ENCODE results near the gene TRIML2. TPM values are rescaled to one million over a fixed set of nuclear protein-coding genes. Genes with fewer than 3 reads are reported as not detected.

TRIML2 gene
- total and polyA plus RNA-seq, 10 of the 15 experiments (the other 5 are each of a cell fraction or from before 2014, with no cell fraction given), result not detected

DNA sequence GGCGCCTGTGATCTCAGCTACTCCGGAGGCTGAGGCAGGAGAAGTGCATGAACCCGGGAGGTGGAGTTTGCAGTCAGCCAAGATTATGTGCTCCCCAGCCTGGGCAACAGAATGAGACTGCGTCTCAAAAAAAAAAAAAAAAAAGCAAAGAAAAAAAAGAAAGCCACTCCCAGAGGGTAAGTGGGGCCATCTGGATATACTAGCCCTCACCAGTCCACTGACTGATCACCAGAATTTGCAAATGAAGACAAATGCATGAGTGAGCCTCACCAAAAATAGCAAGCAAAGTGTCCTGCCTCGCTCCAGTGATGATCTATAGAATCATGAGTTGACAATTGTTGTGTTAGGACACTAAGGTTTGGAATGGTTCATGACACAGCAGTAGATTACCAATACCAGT is 66.2 kb downstream of the TRIML2 start (continued):
- TF ChIP-seq, protein P1, sequence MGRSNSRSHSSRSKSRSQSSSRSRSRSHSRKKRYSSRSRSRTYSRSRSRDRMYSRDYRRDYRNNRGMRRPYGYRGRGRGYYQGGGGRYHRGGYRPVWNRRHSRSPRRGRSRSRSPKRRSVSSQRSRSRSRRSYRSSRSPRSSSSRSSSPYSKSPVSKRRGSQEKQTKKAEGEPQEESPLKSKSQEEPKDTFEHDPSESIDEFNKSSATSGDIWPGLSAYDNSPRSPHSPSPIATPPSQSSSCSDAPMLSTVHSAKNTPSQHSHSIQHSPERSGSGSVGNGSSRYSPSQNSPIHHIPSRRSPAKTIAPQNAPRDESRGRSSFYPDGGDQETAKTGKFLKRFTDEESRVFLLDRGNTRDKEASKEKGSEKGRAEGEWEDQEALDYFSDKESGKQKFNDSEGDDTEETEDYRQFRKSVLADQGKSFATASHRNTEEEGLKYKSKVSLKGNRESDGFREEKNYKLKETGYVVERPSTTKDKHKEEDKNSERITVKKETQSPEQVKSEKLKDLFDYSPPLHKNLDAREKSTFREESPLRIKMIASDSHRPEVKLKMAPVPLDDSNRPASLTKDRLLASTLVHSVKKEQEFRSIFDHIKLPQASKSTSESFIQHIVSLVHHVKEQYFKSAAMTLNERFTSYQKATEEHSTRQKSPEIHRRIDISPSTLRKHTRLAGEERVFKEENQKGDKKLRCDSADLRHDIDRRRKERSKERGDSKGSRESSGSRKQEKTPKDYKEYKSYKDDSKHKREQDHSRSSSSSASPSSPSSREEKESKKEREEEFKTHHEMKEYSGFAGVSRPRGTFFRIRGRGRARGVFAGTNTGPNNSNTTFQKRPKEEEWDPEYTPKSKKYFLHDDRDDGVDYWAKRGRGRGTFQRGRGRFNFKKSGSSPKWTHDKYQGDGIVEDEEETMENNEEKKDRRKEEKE (IDR thresholded peaks at IDR 0.05), result no peak
- TF ChIP-seq MXI1 (IDR thresholded peaks at IDR 0.05; ENCODE audit: low read depth, low read length) (no peak), SPI1 (IDR thresholded peaks at IDR 0.05; ENCODE audit: borderline replicate concordance, insufficient read depth, low read depth, low read length) (no peak), MTA3 (IDR thresholded peaks at IDR 0.05; ENCODE audit: borderline replicate concordance, low read length) (no peak)
- TF ChIP-seq, protein P2, sequence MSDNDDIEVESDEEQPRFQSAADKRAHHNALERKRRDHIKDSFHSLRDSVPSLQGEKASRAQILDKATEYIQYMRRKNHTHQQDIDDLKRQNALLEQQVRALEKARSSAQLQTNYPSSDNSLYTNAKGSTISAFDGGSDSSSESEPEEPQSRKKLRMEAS (IDR thresholded peaks at IDR 0.05; ENCODE audit: low read depth, low read length), result no peak
- TF ChIP-seq, protein P3, sequence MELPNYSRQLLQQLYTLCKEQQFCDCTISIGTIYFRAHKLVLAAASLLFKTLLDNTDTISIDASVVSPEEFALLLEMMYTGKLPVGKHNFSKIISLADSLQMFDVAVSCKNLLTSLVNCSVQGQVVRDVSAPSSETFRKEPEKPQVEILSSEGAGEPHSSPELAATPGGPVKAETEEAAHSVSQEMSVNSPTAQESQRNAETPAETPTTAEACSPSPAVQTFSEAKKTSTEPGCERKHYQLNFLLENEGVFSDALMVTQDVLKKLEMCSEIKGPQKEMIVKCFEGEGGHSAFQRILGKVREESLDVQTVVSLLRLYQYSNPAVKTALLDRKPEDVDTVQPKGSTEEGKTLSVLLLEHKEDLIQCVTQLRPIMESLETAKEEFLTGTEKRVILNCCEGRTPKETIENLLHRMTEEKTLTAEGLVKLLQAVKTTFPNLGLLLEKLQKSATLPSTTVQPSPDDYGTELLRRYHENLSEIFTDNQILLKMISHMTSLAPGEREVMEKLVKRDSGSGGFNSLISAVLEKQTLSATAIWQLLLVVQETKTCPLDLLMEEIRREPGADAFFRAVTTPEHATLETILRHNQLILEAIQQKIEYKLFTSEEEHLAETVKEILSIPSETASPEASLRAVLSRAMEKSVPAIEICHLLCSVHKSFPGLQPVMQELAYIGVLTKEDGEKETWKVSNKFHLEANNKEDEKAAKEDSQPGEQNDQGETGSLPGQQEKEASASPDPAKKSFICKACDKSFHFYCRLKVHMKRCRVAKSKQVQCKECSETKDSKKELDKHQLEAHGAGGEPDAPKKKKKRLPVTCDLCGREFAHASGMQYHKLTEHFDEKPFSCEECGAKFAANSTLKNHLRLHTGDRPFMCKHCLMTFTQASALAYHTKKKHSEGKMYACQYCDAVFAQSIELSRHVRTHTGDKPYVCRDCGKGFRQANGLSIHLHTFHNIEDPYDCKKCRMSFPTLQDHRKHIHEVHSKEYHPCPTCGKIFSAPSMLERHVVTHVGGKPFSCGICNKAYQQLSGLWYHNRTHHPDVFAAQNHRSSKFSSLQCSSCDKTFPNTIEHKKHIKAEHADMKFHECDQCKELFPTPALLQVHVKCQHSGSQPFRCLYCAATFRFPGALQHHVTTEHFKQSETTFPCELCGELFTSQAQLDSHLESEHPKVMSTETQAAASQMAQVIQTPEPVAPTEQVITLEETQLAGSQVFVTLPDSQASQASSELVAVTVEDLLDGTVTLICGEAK (IDR thresholded peaks at IDR 0.05; ENCODE audit: borderline replicate concordance), result no peak

Data from GM12878 (cell line).